Forelimb muscle (tissue), 1 donor: ENCODE results near the gene PDS5A. TPM values are rescaled to one million over a fixed set of nuclear protein-coding genes. Genes with fewer than 3 reads are reported as not detected.
"Not testable (repeated sequence)": the region's sequence is repeated elsewhere in the genome, so short reads cannot be mapped to it uniquely, and the experiment has no call there.

Source experiments
- DNase-seq: peaks from one replicate; pipeline ENCODE4 v3.0.0-alpha.2; 2013; ENCODE audit warnings: low read depth
- polyA plus RNA-seq: library from polyadenylated mRNA; unstranded; fragments of 120-200 nt; gene quantifications from one replicate; pipeline ENCODE4 v1.2.1, GENCODE V29; 2013; ENCODE audit not compliant: insufficient read length

Gene PDS5A, protein sequence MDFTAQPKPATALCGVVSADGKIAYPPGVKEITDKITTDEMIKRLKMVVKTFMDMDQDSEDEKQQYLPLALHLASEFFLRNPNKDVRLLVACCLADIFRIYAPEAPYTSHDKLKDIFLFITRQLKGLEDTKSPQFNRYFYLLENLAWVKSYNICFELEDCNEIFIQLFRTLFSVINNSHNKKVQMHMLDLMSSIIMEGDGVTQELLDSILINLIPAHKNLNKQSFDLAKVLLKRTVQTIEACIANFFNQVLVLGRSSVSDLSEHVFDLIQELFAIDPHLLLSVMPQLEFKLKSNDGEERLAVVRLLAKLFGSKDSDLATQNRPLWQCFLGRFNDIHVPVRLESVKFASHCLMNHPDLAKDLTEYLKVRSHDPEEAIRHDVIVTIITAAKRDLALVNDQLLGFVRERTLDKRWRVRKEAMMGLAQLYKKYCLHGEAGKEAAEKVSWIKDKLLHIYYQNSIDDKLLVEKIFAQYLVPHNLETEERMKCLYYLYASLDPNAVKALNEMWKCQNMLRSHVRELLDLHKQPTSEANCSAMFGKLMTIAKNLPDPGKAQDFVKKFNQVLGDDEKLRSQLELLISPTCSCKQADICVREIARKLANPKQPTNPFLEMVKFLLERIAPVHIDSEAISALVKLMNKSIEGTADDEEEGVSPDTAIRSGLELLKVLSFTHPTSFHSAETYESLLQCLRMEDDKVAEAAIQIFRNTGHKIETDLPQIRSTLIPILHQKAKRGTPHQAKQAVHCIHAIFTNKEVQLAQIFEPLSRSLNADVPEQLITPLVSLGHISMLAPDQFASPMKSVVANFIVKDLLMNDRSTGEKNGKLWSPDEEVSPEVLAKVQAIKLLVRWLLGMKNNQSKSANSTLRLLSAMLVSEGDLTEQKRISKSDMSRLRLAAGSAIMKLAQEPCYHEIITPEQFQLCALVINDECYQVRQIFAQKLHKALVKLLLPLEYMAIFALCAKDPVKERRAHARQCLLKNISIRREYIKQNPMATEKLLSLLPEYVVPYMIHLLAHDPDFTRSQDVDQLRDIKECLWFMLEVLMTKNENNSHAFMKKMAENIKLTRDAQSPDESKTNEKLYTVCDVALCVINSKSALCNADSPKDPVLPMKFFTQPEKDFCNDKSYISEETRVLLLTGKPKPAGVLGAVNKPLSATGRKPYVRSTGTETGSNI (N-terminal part only)
- polyA plus RNA-seq = 29.6 TPM

DNA sequence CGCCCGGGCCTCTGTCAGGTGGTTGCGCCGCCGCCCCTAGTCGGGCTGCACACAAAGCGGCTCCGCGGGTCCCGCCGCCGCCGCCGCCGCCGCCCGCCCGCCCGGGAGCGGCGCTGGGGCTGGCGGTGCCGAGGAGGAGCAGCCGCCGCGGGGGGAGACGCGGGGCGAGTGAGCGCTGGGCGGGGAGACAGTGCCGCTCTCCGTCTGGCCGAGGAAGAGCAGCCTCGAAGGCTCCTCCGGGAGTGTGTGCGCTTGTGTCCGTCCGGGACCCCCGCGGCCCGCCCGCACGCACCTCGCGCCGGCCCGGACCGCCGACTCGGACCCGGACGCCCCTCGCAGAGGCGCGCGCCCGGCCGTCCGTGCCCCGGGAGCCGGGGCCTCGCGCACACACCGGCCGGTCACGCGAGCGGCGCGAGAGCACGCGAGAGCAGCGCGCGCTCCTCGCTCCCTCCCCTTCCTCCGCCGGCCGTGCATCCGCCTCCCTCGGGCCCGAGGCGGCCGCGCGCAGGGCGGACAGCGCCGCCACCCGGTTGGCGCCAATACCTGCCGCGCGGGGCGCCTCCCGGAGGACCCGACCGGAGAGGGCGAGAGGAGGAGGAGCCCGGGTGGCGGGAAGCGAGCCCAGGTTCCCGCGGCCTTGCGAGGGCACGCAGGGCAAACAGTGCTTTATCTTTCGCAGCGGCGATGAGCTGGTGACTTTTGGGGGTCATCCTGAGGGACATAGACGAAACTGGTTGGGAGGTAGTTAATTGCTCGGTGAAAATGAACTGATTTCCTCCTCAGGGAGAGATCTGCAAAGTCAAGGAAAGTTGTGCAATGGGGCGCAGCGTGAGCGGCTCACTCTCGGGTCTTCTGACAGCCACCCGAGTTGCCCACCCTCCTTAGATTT, at the start of gene PDS5A:
PDS5A (minus strand) TSS at position 423 of the 889 bp plus-strand sequence. CDS start 1,334 bp downstream, outside the sequence.
- peak; percentile 74 for DNase-seq

DNA sequence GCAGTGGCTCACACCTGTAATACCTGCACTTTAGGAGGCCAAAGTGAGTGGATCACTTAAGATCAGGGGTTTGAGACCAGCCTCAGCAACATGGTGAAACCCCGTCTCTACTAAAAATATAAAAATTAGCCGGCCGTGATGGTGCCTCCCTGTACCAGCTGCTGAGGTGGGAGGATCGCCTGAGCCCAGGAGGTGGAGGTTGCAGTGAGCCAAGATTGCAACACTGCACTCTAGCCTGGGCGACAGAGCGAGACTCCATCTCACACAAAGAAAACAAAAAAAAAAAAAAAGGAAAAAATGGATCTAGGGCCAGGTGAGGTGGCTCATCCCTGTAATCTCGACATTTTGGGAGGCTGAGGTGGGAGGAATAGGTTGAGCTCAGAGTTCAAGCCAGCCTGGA, 46.3 kb upstream of the PDS5A start:
- DNase-seq = not testable (repeated sequence)

DNA sequence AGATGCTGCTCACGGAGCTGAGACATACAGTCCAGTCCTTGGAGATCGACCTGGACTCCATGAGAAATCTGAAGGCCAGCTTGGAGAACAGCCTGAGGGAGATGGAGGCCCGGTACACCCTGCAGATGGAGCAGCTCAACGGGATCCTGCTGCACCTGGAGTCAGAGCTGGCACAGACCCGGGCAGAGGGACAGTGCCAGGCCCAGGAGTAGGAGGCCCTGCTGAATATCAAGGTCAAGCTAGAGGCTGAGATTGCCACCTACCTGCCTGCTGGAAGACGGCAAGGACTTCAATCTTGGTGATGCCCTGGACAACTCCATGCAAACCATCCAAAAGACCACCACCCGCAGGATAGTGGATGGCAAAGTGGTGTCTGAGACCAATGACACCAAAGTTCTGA, 43.4 kb upstream of the PDS5A start:
- DNase-seq = not testable (repeated sequence)

DNA sequence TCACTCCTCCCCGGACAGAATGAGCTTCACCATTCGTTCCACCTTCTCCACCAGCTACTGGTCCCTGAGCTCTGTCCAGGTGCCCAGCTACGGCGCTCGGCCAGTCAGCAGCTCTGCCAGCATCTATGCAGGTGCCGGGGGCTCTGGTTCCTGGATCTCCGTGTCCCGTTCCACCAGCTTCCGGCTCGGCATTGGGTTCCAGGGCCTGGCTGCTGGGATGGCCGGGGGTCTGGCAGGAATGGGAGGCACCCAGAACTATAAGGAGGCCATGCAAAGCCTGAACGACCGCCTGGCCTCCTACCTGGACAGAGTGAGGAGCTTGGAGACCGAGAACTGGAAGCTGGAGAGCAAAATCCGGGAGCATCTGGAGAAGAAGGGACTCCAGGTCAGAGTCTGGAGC, 42.5 kb upstream of the PDS5A start:
- DNase-seq = no peak

DNA sequence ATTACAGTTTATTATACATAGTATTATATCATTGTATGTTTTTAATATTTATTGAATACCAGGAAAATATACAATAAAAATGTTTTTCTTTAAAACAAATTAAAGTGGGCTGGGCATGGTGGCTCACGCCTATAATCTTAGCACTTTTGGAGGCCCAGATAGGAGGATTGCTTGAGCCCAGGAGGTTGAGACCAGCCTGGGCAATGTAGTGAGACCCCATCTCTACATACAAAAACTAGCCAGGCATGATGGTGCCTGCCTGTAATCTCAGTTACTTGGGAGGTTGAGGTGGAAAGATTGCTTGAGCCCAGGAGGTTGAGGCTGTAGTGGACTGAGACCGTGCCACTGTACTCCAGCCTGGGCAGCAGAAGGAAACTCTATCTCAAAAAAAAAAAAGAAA, 38.3 kb upstream of the PDS5A start:
- no peak for DNase-seq

DNA sequence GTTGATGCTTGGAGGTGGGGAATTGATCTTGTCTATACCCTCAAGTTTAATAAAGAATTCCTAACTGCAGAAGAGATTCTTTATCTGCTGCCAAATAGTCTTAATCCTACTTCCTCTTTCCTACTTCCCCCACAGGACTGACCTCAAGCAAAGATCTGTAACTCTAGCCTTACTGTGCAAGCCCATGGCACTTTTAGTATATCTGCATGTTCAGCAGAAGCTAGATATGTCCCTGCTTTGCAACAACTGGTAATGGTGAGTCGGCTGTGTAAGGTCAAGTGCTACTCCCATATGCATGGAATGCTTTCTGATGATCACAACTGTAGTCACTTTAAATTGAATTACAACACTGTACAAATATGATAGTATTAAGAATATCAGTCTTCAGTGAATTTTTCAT, 26.3 kb upstream of the PDS5A start:
- DNase-seq = no peak

DNA sequence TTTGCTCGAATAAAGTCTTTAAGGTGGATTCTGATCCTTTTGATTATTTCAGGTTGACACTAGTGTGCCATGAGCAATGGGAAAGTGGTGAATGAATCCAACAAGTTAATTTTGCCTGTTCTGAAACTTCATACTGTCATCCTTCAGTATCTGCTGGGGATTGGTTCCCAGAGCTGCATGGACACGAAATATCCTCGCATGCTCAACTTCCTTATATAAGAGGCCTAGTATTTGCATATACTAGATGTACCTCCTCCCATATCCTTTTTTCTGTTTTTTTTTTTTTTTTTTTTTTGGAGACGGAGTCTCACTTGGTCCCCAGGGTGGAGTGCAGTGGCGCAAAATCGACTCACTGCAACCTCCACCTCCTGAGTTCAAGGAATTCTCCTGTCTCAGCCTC, 23.0 kb upstream of the PDS5A start:
- DNase-seq = no peak

DNA sequence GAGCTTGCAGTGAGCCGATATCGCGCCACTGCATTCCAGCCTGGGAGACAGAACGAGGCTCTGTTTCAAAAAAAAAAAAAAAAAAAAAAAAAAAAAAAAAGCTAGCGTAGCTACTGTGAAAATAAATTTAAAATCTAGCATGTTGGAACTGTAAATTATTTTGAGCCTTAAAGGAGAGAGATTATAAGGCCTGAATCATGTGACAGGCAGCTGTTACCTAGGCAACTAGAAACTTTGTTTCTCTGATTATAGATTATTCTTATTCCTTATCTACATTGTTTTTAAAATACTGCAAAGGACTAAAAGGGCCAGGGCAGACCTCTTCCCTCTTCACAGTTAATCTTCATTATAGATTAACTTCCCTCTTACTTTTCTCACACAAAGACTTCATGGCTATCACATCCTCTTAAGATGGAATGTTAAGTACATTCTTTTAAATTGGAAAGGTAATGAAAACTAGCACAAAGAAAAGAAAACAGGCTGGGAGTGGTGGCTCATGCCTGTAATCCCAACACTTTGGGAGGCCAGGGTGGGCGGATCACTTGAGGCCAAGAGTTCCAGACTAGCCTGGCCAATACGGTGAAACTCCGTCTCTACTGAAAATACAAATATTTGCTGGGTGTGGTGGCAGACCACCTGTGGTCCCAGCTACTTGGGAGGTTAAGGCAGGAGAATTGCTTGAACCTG, 21.1 kb upstream of the PDS5A start:
- DNase-seq = no peak

DNA sequence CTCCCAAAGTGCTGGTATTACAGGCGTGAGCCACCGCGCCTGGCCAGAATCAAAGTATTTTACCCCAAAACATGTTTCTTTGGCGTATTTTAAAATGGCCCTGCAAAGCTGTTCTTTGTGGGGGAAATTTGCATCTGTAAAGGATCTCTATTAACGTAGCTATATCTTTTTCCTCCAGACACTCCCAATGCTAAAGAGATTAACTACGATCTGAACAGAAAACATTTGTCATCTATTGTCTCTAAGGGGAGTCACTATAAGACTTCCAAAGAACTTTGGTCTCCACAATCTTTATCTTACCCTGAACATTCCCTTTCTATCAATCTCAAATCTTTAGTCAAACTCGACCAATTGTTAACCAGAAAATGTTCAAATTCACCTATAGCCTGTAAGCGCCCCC, 19.1 kb upstream of the PDS5A start:
- DNase-seq = no peak

DNA sequence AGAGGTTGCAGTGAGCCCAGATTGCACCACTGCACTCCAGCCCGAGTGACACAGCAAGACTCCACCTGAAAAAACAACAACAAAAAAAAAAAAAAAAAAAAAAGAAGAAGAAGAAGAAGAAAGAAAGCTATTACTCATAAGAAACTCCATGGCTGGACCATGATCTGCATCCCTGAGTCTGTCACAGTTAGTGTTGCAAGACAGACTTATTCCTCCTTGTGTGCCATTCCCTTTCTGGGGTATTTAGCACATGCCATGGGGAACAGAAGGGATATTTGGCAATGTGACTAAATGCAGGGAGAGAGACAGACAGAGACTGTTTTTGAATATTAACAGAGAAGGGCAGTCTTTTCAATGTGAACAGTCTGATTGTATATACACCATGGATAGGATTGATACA, 16.7 kb upstream of the PDS5A start:
- no peak for DNase-seq

DNA sequence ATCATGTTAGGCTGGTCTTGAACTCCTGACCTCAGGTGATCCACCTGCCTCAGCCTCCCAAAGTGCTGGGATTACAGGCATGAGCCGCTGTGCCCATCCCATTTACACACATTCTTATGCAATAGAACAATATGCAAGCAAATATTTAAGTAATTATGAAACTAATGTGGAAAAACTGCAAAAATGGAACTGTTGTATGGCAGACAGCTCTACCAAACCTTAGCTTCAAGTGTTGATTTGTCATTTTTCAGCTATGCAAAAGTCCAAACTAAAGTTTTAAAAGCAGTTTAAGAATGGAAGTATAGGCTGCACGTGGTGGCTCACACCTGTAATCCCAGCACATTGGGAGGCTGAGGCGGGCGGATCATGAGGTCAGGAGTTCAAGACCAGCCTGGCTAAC, 11.7 kb upstream of the PDS5A start:
- not testable (repeated sequence) for DNase-seq

DNA sequence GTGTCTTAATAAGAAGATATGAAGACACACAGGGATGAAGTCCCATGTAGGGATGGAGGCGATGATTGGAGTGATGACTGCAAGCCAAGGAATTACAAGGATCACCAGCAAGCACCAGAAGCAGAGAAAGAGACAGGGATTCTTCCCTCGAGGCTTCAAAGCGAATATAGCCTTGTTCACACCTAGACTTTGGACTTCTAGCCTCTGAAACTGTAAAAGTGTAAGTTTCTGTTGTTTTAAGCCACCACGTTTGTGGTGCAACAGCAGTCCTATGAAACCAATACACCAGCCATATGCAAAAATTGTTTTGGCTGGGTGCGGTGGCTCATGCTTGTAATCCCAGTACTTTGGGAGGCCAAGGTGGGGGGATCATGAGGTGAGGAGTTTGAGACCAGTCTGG, 9.8 kb upstream of the PDS5A start:
- DNase-seq = no peak

DNA sequence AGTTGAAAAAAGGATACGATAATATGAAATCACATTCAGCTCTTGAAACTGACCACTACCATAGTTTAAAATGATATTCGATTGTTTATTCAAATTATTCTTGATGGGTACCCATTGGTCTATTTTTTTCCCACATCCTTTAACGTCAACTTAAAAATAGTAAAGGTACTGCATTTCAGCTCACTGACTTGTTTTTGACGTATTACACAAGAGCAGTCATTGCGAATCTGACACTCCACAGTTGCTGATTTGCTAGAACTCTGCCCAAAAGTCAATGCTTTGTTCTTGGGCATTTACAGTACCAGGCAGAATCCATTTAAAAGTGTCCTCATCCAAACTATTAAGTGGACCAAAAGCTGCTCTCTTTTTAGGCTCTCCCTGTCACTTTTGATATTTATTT, 1.2 kb upstream of the PDS5A start:
- no peak for DNase-seq

DNA sequence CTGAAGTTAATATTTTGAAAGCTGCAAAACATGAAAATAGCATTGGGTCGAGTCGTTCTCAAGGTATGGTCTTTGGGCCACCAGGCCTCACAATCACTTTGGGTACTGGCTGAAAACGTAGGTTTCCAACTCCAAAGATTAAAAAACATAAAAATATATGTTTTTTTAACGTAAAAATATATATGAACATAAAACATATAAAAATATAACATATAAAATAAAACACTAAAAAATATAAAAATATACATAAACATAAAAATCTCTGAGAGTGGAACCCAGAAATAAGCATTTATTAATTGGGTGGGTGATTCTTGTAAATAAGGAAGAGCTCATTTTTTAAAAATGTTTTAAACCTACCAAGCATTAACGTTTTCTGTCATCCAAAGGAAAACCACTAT, 666 bp upstream of the PDS5A start:
- no peak for DNase-seq

DNA sequence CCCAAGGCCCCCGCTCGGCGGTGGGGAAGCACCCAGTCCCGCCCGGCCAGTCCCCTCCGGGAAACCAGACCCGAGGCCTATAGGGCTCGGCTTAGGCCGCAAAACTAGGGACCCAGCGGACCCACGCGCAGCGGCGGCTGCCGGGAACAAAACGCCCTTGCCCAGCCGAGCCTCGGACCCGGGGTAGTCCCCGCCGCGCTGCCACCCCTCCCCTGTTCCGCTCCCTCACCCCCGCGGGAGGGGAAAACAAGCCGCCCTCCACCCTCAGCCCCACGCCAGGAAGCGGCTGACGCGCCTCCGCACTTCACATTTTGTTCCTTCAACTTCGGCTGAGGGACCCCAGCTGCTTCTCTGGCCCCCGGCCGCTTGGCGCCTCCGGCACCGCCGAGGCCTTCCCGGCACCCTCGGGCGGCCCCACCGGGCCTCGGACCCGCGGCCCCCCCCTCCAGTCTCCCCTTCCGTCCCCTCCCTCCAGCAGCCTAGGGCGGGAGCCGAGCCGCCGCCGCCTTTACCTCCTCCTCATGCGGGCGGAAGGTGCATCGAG, 694 bp downstream of the PDS5A start:
- DNase-seq = no peak

DNA sequence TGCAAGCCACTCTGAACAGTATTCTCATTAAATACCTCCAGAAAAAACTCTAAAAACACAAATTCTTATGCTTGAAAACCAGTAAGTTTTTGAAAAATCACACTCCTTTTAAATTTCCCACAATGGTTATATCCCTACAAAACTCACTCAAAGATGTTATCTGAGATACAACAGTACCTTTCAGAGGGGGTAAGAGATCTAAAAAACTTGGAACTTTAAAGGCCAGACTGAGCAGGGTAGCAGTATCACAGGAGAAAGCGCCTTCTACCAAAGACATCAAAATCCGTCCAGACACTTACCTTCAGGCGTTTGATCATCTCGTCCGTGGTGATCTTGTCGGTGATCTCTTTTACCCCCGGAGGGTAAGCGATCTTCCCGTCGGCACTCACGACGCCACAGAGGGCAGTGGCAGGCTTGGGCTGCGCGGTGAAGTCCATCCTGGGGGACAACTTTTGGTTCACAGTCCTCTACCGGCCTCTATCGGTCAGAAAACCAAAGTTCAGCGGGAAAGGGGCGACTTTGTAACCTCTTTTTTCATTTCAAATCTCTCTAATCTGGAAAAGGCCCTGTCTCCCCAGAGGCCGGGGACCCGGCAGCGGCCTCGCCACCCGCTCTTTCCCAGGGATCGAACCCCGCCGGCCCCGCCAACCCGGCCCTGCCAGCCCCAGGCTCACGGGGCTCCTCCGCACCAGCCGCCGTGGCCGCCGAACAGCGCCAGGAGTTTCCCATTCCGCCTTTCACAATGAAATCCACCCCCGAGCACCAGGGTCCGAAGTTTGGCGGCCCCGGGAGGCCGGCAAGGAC, 1.4 kb downstream of the PDS5A start:
- peak; percentile 67 for DNase-seq

DNA sequence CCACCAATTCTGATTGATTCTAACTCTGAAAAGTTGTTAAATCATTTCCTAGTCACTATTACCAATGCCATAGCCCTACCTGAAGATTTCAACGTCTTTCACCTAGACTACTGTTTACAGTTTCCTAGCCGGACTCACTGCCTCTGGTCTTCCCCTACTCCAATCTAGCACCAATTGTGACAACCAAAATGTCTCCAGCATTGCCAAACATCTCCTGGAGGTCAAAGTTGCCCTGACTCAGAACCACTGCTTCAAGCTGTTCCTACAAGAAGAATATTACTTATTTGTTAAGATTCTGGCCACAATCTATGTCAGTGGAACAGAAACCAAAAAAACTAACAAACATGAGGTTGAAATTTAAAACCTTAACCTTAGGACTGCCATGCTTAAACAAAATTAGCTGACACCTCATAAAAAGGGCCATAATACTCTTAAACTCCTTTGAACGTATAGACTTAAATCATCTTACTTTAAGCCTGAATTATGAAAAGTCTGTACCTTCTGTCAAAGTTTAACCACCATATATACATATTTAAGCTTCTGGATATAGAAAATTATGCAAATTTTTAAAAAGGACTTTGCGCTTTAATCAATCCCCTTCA, 2.1 kb downstream of the PDS5A start:
- DNase-seq = no peak

DNA sequence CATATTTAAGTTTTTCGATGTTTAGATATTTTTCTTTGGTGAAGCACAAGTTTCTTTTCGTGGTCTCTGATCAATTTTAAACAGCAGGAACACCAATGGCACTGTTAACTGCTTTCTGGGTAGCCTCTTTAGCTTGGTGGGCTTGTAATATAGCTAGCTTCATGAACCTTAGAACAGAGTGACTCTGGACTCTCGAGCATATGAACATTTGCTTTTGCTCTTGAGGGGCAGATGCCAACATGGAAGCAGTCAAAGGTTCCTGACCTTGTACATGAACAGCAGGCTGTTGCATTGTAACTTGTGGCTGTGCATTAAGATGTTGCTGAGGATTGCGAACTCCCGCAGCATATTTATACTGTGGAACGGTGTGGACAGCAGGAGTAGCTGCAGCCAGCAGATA, 4.7 kb downstream of the PDS5A start:
- not testable (repeated sequence) for DNase-seq
